ENCODE results near the gene TREML2.
"Not testable (repeated sequence)": the region's sequence is repeated elsewhere in the genome, so short reads cannot be mapped to it uniquely, and the experiment has no call there.

Gene TREML2

DNA sequence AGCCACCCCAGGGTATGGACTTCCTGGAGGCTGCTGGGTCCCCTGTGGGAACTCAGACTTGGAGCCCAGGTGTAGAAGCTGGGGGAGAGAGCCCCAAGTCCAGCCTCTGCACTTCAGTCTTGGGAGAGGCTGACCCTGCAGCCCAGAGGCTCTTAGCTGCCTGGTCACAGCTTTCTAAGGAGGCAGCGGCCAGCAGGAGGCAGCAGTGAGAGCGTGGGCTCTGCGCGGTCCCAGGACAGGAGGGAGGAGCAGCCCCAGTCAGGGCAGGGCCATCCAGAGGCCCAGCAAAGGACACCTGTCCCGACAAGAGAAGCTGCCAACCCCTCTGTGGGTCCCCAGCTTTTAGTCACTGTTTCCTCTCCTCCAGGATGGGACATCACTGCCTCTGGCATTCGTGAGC, 9.4 kb downstream of the TREML2 start:
- DNase-seq (ENCODE audit: low read depth), result peak; percentile 68
- no peak overlapping the region for H3K4me3 ChIP-seq (ENCODE audit: low read depth, low read length)
- TF ChIP-seq MYC (IDR thresholded peaks at IDR 0.05; ENCODE audit: low read depth, low read length), result no peak
- TF ChIP-seq, protein P1, sequence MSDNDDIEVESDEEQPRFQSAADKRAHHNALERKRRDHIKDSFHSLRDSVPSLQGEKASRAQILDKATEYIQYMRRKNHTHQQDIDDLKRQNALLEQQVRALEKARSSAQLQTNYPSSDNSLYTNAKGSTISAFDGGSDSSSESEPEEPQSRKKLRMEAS (IDR thresholded peaks at IDR 0.05; ENCODE audit: low read depth, low read length), result no peak
- TF ChIP-seq, protein P2, sequence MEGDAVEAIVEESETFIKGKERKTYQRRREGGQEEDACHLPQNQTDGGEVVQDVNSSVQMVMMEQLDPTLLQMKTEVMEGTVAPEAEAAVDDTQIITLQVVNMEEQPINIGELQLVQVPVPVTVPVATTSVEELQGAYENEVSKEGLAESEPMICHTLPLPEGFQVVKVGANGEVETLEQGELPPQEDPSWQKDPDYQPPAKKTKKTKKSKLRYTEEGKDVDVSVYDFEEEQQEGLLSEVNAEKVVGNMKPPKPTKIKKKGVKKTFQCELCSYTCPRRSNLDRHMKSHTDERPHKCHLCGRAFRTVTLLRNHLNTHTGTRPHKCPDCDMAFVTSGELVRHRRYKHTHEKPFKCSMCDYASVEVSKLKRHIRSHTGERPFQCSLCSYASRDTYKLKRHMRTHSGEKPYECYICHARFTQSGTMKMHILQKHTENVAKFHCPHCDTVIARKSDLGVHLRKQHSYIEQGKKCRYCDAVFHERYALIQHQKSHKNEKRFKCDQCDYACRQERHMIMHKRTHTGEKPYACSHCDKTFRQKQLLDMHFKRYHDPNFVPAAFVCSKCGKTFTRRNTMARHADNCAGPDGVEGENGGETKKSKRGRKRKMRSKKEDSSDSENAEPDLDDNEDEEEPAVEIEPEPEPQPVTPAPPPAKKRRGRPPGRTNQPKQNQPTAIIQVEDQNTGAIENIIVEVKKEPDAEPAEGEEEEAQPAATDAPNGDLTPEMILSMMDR (IDR thresholded peaks at IDR 0.05; ENCODE audit: low read depth, low read length), result peak; percentile 79

DNA sequence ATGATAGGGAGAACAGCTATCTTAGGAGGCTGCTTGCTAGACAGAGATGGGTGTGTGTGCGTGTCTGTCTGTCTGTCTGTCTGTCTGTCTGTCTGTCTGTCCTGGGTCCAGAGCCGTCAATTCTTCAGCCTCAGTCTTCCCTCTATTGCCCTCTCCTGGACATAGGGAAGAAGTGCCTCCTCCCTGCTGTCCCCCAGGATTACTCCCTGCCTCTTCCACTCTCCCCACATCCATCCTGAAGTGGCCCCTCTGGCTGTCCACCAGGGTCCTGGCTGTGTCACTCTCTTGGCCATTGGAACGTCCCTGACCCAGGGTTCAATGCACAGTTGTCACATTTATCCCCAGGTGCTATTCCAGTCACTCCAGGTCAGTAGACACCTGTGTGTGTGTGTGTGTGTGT, 10.2 kb downstream of the TREML2 start:
- TF ChIP-seq, protein P2 (IDR thresholded peaks at IDR 0.05; ENCODE audit: low read depth, low read length), result peak; percentile 2
- no peak for TF ChIP-seq POLR2A (IDR thresholded peaks at IDR 0.05; ENCODE audit: extremely low read depth, insufficient read length)
- no peak overlapping the region for H3K4me3 ChIP-seq (ENCODE audit: low read depth, low read length)
- DNase-seq (ENCODE audit: low read depth), result no peak

- H3K4me3 ChIP-seq (ENCODE audit: low read depth, low read length), result no peak overlapping the region
- TF ChIP-seq POLR2A (IDR thresholded peaks at IDR 0.05; ENCODE audit: extremely low read depth, insufficient read length) (no peak), MYC (IDR thresholded peaks at IDR 0.05; ENCODE audit: low read depth, low read length) (no peak)
- TF ChIP-seq, protein P2 (IDR thresholded peaks at IDR 0.05; ENCODE audit: low read depth, low read length), result no peak
- TF ChIP-seq, protein P1 (IDR thresholded peaks at IDR 0.05; ENCODE audit: low read depth, low read length), result no peak
- no peak for DNase-seq (ENCODE audit: low read depth)
These were observed 11.0 kb downstream of the TREML2 start for GRCh38 chr6:41189967-41190366.

DNA sequence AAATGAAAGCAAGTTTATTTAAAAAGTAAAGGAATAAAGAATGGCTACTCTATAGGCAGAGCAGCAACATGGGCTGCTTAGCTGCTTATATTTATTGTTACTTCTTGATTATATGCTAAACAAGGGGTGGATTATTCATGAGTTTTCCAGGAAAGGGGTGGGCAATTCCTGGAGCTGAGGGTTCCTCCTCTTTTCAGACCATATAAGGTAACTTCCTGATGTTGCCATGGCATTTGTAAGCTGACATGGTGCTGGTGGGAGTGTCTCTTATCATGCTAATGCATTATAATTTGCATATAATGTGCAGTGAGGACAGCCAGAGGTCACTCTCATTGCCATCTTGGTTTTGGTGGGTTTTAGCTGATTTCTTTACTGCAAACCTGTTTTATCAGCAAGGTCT, 11.9 kb downstream of the TREML2 start:
- H3K4me3 ChIP-seq (ENCODE audit: low read depth, low read length); DNase-seq (ENCODE audit: low read depth): not testable (repeated sequence)

DNA sequence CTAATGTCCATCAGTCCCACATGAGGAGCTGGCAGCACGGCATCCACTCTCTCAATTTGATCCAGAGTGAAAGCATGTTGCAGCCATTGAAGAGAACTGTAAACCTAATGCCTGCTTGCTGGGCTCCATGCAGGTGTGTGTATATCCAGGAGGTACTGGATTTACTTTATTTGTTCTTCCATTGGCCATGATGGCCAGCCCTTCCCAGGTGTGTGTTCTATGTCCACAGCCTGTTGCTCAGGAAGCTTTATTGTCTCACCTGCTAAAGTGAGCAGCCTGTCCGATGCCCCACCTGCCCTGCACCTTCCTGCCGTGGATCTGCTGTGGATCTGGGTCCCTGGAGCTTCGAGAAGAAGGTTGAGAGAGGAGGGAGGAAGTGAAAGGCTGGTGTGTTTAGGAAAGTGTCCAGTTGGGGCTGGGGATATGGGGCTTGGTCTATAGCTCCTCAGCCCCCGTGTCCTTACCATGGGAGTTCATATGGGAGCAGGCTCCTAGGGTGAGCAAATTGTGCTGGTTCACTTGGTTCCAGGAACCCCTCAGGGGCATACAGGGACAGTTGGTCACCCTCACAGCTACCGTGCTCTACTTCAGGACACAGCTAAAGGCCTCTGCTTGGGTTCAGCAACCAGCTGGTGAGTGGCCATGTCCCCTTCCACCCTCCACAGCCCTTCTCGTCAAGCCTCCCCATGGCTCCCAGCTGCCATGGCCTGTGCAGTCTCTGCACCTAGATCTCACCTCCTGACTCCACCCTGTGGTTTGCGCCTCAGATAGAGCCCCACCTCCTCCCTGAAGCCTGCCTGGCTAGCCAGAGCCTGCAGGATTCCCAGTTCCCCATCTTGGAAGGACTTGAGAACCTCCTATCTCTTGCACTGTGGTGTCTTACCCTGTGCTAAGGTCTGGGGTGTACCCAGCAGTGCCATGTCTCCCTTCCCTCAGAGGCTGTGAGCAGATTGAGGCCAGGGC, 12.7 kb downstream of the TREML2 start:
- TF ChIP-seq MYC (IDR thresholded peaks at IDR 0.05; ENCODE audit: low read depth, low read length) (no peak), POLR2A (IDR thresholded peaks at IDR 0.05; ENCODE audit: extremely low read depth, insufficient read length) (no peak)
- TF ChIP-seq, protein P2 (IDR thresholded peaks at IDR 0.05; ENCODE audit: low read depth, low read length), result no peak
- TF ChIP-seq, protein P1 (IDR thresholded peaks at IDR 0.05; ENCODE audit: low read depth, low read length), result no peak
- DNase-seq (ENCODE audit: low read depth), result no peak
- H3K4me3 ChIP-seq (ENCODE audit: low read depth, low read length), result no peak overlapping the region

GRCh38 chr6:41186031-41186562, 14.9 kb downstream of the TREML2 start:
- no peak for DNase-seq (ENCODE audit: low read depth)
- no peak overlapping the region for H3K4me3 ChIP-seq (ENCODE audit: low read depth, low read length)
- TF ChIP-seq MYC (IDR thresholded peaks at IDR 0.05; ENCODE audit: low read depth, low read length) (no peak), POLR2A (IDR thresholded peaks at IDR 0.05; ENCODE audit: extremely low read depth, insufficient read length) (no peak)
- TF ChIP-seq, protein P2 (IDR thresholded peaks at IDR 0.05; ENCODE audit: low read depth, low read length), result no peak
- TF ChIP-seq, protein P1 (IDR thresholded peaks at IDR 0.05; ENCODE audit: low read depth, low read length), result no peak

All from NB4 (cell line).